Caco-2 (cell line): ENCODE data around the gene ATRIP. TPM values are rescaled to one million over a fixed set of nuclear protein-coding genes. Genes with fewer than 3 reads are reported as not detected.
"Not testable (repeated sequence)": the region's sequence is repeated elsewhere in the genome, so short reads cannot be mapped to it uniquely, and the experiment has no call there.

Experiments
- BruUV-seq: library from RNA; stranded (reverse); fragments of 400-500 nt; replicated peaks from 2 replicates; lab custom pipeline; 2021; lab: Mats Ljungman, UMichigan
- CTCF ChIA-PET: fragments of 300-600 bp; sonication (Branson Sonifier 250); formaldehyde crosslinking; loops from one replicate; lab custom pipeline; 2022; ENCODE audit warnings: antibody characterized with exemption; lab: Charles Lee
- POLR2A ChIA-PET: fragments of 300-600 bp; sonication (Branson Sonifier 250); formaldehyde crosslinking; loops from one replicate; lab custom pipeline; 2022; ENCODE audit warnings: antibody characterized with exemption; lab: Charles Lee
- DNase-seq, 2 experiments: peaks; one replicate each; pipeline versions ENCODE4 v3.0.0 to v3.0.0-alpha.2; 2020 to 2022
- H3K27me3 ChIP-seq: replicated peaks from 2 replicates; pipeline ENCODE4 v1.6.0; 2011; ENCODE audit warnings: low read length; ENCODE audit not compliant: control insufficient read depth, insufficient read depth
- H3K36me3 ChIP-seq: 2 replicates; pipeline ENCODE4 v1.5.1; 2011; ENCODE audit warnings: low read length; ENCODE audit not compliant: control insufficient read depth, insufficient read depth
- H3K4me1 ChIP-seq: fragments of 250-450 bp; sonication (Bioruptor Pico); 2 replicates; pipeline ENCODE4 v1.5.1; 2020; ENCODE audit warnings: mild to moderate bottlenecking
- H3K4me3 ChIP-seq: 2 replicates; pipeline ENCODE4 v1.5.1; 2011; ENCODE audit warnings: low read depth, mild to moderate bottlenecking, control low read depth, low read length
- H3K9me3 ChIP-seq: fragments of 250-450 bp; sonication (Bioruptor Pico); 2 replicates; pipeline ENCODE4 v1.5.1; 2020; ENCODE audit warnings: mild to moderate bottlenecking, moderate library complexity
- H3K27ac Mint-ChIP-seq: one replicate; pipeline ENCODE4 v1.8.0; 2022; ENCODE audit warnings: mixed read lengths; ENCODE audit not compliant: unreplicated experiment
- H3K27me3 Mint-ChIP-seq: one replicate; pipeline ENCODE4 v1.8.0; 2022; ENCODE audit warnings: mixed read lengths; ENCODE audit not compliant: insufficient read depth, unreplicated experiment
- H3K36me3 Mint-ChIP-seq: one replicate; pipeline ENCODE4 v1.8.0; 2022; ENCODE audit warnings: mild to moderate bottlenecking, mixed read lengths; ENCODE audit not compliant: insufficient read depth, unreplicated experiment
- H3K4me1 Mint-ChIP-seq: one replicate; pipeline ENCODE4 v1.8.0; 2022; ENCODE audit warnings: low read depth, mixed read lengths; ENCODE audit not compliant: unreplicated experiment
- H3K4me3 Mint-ChIP-seq: one replicate; pipeline ENCODE4 v1.8.0; 2022; ENCODE audit warnings: mild to moderate bottlenecking, moderate library complexity, mixed read lengths; ENCODE audit not compliant: unreplicated experiment
- H3K9me3 Mint-ChIP-seq: one replicate; pipeline ENCODE4 v1.8.0; 2022; ENCODE audit warnings: mixed read lengths; ENCODE audit not compliant: unreplicated experiment
- intact Hi-C: fragments of 100-400 bp; cut with micrococcal nuclease; formaldehyde crosslinking; loops from one replicate; pipeline ENCODE4 v1.10.0; 2022; ENCODE audit not compliant: unreplicated experiment
- total RNA-seq: library from RNA; stranded (reverse); gene quantifications from 2 replicates; pipeline ENCODE4 v1.2.3, GENCODE V29; 2022
- TF ChIP-seq, protein P1 (sequence below), 2 experiments: fragments of 200-600 bp in 1 of 2; IDR thresholded peaks; 1 replicate in 1 of 2; 2 replicates in 1 of 2; pipeline versions ENCODE4 v1.5.1 to v1.8.0; 2011 to 2022; ENCODE audit warnings: antibody characterized with exemption in 1 of 2, control low read depth in 1 of 2, inconsistent platforms in 1 of 2, low read depth in 1 of 2, low read length in 1 of 2, mild to moderate bottlenecking in 1 of 2, moderate library complexity in 1 of 2; ENCODE audit not compliant: insufficient read depth in 1 of 2, severe bottlenecking in 1 of 2, unreplicated experiment in 1 of 2

Gene ATRIP
- total RNA-seq, 1 experiment from 2014 or later, result 15.9 TPM

DNA sequence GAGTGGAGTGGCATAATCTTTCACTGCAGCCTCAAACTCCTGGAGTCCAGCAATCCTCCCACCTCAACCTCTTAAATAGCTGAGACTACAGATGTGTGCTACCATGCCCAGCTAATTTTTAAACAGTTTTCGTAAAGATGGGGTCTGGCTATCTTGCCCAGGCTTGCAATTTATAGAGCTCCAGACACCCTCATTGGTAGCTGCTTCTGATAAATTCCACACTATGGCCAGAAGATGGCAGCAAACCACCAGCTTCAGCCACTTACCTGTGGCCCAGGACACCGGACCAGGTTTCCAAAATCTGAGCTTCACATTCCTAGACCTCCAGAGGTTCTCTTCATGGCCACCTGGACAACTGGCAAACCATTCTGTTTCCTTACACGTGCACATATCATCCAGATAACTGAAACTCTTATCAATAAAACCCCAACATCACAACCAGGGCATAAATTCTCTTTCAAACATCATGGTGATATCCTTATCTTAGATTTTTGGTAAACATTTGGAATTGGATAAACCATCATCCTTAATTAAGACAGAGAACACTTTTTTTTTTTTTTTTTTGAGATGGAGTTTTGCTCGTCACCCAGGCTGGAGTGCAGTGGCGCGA lies 45.6 kb upstream of the ATRIP start:
- Mint-ChIP-seq H3K27ac (peak overlapping the region; percentile 63), H3K36me3 (peaks cover 52% of the 10 kb centered on the region), H3K27me3 (no peaks in the 10 kb centered on the region), H3K4me3 (no peak overlapping the region), H3K9me3 (no peaks in the 10 kb centered on the region), H3K4me1 (peaks cover 11% of the 10 kb centered on the region)
- H3K36me3 ChIP-seq, result peaks cover 2% of the 10 kb centered on the region
- ChIA-PET CTCF (interaction anchor here (0.6 to 12.8 kb wide), 28 partner anchors 10 to 1517 kb away, joined by 3 to 405 read pairs (median 6); partner anchors contain the start of genes ATRIP, CCDC51, CDC25A and FBXW12), POLR2A (interaction anchor here (0.8 to 2.0 kb wide), 5 partner anchors 33 to 133 kb away, joined by 3 to 22 read pairs (median 7); partner anchors contain the start of genes ATRIP, CCDC51 and TMA7)
- intact Hi-C loops, result loop anchor here (1.0 to 2.0 kb wide), 3 partner anchors 35 to 168 kb away; no protein-coding TSS in a partner anchor
- H3K4me1 ChIP-seq, result no peaks in the 10 kb centered on the region
- H3K4me3 ChIP-seq, result no peak overlapping the region
- TF ChIP-seq, protein P1, sequence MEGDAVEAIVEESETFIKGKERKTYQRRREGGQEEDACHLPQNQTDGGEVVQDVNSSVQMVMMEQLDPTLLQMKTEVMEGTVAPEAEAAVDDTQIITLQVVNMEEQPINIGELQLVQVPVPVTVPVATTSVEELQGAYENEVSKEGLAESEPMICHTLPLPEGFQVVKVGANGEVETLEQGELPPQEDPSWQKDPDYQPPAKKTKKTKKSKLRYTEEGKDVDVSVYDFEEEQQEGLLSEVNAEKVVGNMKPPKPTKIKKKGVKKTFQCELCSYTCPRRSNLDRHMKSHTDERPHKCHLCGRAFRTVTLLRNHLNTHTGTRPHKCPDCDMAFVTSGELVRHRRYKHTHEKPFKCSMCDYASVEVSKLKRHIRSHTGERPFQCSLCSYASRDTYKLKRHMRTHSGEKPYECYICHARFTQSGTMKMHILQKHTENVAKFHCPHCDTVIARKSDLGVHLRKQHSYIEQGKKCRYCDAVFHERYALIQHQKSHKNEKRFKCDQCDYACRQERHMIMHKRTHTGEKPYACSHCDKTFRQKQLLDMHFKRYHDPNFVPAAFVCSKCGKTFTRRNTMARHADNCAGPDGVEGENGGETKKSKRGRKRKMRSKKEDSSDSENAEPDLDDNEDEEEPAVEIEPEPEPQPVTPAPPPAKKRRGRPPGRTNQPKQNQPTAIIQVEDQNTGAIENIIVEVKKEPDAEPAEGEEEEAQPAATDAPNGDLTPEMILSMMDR (IDR thresholded peaks at IDR 0.05; ENCODE audit: insufficient read depth in 1 of 2, low read depth in 1 of 2, low read length in 1 of 2, severe bottlenecking in 1 of 2, unreplicated experiment in 1 of 2), result peak; percentile 73 to 87
- DNase-seq, result peak; percentile 75 to 76
- no peaks in the 10 kb centered on the region for H3K27me3 ChIP-seq
- H3K9me3 ChIP-seq, result no peaks in the 10 kb centered on the region
- BruUV-seq, result TSS peak; percentile 6

- BruUV-seq, H3K4me1 ChIP-seq, H3K27ac Mint-ChIP-seq, H3K27me3 Mint-ChIP-seq, H3K9me3 Mint-ChIP-seq, H3K36me3 ChIP-seq, H3K27me3 ChIP-seq, H3K9me3 ChIP-seq, H3K4me3 ChIP-seq, DNase-seq, H3K4me3 Mint-ChIP-seq: not testable (repeated sequence)
- intact Hi-C loops, result loop anchor here (1.0 to 2.0 kb wide), 3 partner anchors 35 to 169 kb away; no protein-coding TSS in a partner anchor
- ChIA-PET CTCF (interaction anchor here (0.6 to 12.8 kb wide), 28 partner anchors 9 to 1517 kb away, joined by 3 to 405 read pairs (median 6); partner anchors contain the start of genes ATRIP, CCDC51, CDC25A and FBXW12), POLR2A (interaction anchor here (1.0 to 2.0 kb wide), 4 partner anchors 32 to 45 kb away, joined by 7 to 22 read pairs (median 8); partner anchors contain the start of genes ATRIP, CCDC51 and TMA7)
- peaks cover 57% of the 10 kb centered on the region for H3K36me3 Mint-ChIP-seq
- peaks cover 11% of the 10 kb centered on the region for H3K4me1 Mint-ChIP-seq
Observed at GRCh38 chr3:48401434-48401901, 45.1 kb upstream of the ATRIP start.

DNA sequence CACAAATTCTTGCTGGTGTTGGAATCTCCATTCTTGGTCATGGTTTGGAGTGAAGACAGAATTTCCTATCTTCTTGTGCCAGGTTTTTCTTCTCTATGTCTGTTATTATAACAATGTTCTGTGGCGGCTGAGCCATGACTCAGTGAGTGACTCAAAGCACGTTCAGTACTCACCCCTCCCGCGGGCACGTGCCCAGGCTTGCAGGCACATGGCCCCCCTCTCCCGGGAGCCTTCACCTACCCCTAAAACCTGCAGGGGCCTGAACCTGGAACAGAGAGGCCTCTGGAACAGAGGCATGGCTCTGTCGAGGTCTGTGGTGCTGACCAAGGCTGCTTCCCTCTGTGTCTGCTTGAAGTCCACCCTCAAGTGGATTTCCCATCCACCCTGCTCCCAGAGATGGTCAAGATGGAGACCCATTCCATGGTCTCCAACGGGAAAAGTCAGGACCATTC lies 44.2 kb upstream of the ATRIP start:
- Histone ChIP-seq H3K4me3 (no peak overlapping the region), H3K36me3 (peaks cover 2% of the 10 kb centered on the region), H3K4me1 (no peaks in the 10 kb centered on the region), H3K27me3 (no peaks in the 10 kb centered on the region), H3K9me3 (no peaks in the 10 kb centered on the region)
- CTCF ChIA-PET, result interaction anchor here (0.8 to 12.8 kb wide), 2 partner anchors 17 to 33 kb away, joined by 3 to 405 read pairs; no protein-coding TSS in a partner anchor
- POLR2A ChIA-PET, result no interaction called here
- BruUV-seq, result no TSS peak
- H3K4me1 Mint-ChIP-seq, result peaks cover 11% of the 10 kb centered on the region
- intact Hi-C loops, result no loop called here
- H3K4me3 Mint-ChIP-seq, result no peak overlapping the region
- peak in 1 of 2 experiments; percentile 23 for DNase-seq
- no peaks in the 10 kb centered on the region for H3K9me3 Mint-ChIP-seq
- peak overlapping the region; percentile 35 for H3K27ac Mint-ChIP-seq
- TF ChIP-seq, protein P1 (IDR thresholded peaks at IDR 0.05; ENCODE audit: insufficient read depth in 1 of 2, low read depth in 1 of 2, low read length in 1 of 2, severe bottlenecking in 1 of 2, unreplicated experiment in 1 of 2), result no peak
- peaks cover 65% of the 10 kb centered on the region for H3K36me3 Mint-ChIP-seq
- H3K27me3 Mint-ChIP-seq, result no peaks in the 10 kb centered on the region
